ENCODE data around the gene ST6GAL1.
"Not testable (repeated sequence)": the region's sequence is repeated elsewhere in the genome, so short reads cannot be mapped to it uniquely, and the experiment has no call there.

Gene ST6GAL1

GRCh38 chr3:186966406-186966805, 36.1 kb downstream of the ST6GAL1 start:
- Mint-ChIP-seq H3K27ac (peak overlapping the region; percentile 81), H3K36me3 (peaks cover 39% of the 10 kb centered on the region), H3K4me1 (peaks cover 46% of the 10 kb centered on the region), H3K27me3 (no peaks in the 10 kb centered on the region), H3K4me3 (no peak overlapping the region), H3K9me3 (no peaks in the 10 kb centered on the region)
- no peak for ATAC-seq

GRCh38 chr3:186967236-186967635, 36.9 kb downstream of the ST6GAL1 start:
- H3K27me3 Mint-ChIP-seq, ATAC-seq, H3K4me3 Mint-ChIP-seq, H3K9me3 Mint-ChIP-seq: not testable (repeated sequence)
- Mint-ChIP-seq H3K36me3 (peaks cover 47% of the 10 kb centered on the region), H3K4me1 (peaks cover 42% of the 10 kb centered on the region), H3K27ac (peak overlapping the region; percentile 71)

DNA sequence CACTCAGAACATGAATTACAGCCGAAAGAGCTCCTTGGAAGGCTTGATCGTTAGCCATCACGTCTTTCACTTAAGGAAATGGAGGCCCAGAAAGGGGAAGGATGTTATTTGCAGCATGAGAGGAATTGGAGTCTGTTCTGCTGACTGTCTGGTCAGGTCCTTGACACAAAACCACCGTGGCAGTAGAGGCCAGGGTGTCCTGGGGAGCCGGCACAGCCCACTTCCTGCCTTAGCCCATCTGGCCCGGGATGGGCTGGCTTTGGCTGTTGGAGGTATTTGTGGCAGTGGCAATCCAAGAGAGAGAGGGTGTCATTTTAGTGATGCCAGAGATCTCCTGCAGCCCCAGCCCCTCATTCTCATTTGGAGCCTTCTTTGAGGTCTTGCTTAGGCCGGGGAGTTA, 37.4 kb downstream of the ST6GAL1 start:
- Mint-ChIP-seq H3K4me1 (peaks cover 41% of the 10 kb centered on the region), H3K9me3 (no peaks in the 10 kb centered on the region), H3K27me3 (no peaks in the 10 kb centered on the region), H3K27ac (peak overlapping the region; percentile 71), H3K4me3 (no peak overlapping the region), H3K36me3 (peaks cover 52% of the 10 kb centered on the region)
- ATAC-seq, result no peak

- peaks cover 67% of the 10 kb centered on the region for H3K36me3 Mint-ChIP-seq
- H3K27ac Mint-ChIP-seq, result peak overlapping the region; percentile 71
- peaks cover 53% of the 10 kb centered on the region for H3K4me1 Mint-ChIP-seq
- H3K27me3 Mint-ChIP-seq, result no peaks in the 10 kb centered on the region
- no peak overlapping the region for H3K4me3 Mint-ChIP-seq
- H3K9me3 Mint-ChIP-seq, result no peaks in the 10 kb centered on the region
- no peak for ATAC-seq
These were observed 39.3 kb downstream of the ST6GAL1 start for GRCh38 chr3:186969607-186970006.

DNA sequence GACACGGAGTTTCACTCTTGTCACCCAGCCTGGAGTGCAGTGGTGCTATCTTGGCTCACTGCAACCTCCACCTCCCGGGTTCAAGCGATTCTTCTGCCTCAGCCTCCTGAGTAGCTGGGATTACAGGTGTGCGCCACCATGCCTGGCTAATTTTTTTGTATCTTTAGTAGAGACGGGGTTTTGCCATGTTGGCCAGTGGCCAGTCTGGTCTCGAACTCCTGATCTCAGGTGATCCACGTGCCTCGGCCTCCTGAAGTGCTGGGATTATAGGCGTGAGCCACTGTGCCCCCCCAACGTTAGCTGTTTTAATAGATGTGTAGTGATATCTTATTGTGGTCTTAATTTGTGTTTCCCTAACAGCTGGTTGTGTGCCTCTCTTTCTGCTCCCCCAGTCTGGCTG, 40.8 kb downstream of the ST6GAL1 start:
- not testable (repeated sequence) for ATAC-seq, H3K27me3 Mint-ChIP-seq, H3K9me3 Mint-ChIP-seq, H3K4me3 Mint-ChIP-seq
- H3K4me1 Mint-ChIP-seq, result peaks cover 54% of the 10 kb centered on the region
- peak overlapping the region; percentile 71 for H3K27ac Mint-ChIP-seq
- peaks cover 76% of the 10 kb centered on the region for H3K36me3 Mint-ChIP-seq

DNA sequence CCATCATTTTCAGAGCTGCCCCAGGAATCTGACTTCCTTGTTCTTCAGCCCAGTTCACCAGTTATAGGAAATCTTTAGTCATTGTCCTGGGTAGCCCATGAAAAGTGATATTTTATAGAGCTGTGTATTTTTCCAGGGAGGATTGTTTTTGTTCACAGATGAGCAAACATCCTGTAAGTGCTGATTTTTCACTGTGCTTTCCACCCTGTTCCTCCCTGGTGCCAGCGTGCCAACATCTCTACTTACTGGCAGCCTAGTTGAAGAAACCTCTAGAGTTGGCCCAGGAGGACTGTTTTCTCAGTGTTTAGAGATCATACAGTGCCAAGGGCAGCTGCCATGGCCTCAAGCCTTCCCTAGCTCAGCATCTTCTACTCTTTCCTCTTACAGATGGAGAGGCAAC, 41.3 kb downstream of the ST6GAL1 start:
- peak overlapping the region; percentile 71 for H3K27ac Mint-ChIP-seq

GRCh38 chr3:186973702-186974101, 43.4 kb downstream of the ST6GAL1 start:
- peaks cover 41% of the 10 kb centered on the region for H3K4me1 Mint-ChIP-seq
- no peak overlapping the region for H3K4me3 Mint-ChIP-seq
- peaks cover 57% of the 10 kb centered on the region for H3K36me3 Mint-ChIP-seq
- no peaks in the 10 kb centered on the region for H3K9me3 Mint-ChIP-seq
- no peaks in the 10 kb centered on the region for H3K27me3 Mint-ChIP-seq
- peak overlapping the region; percentile 71 for H3K27ac Mint-ChIP-seq
- no peak for ATAC-seq

More for the DNA sequence above, 41.3 kb downstream of the ST6GAL1 start:
- no peaks in the 10 kb centered on the region for H3K27me3 Mint-ChIP-seq
- no peaks in the 10 kb centered on the region for H3K9me3 Mint-ChIP-seq
- peaks cover 54% of the 10 kb centered on the region for H3K4me1 Mint-ChIP-seq
- no peak overlapping the region for H3K4me3 Mint-ChIP-seq
- ATAC-seq, result no peak
- peaks cover 76% of the 10 kb centered on the region for H3K36me3 Mint-ChIP-seq

DNA sequence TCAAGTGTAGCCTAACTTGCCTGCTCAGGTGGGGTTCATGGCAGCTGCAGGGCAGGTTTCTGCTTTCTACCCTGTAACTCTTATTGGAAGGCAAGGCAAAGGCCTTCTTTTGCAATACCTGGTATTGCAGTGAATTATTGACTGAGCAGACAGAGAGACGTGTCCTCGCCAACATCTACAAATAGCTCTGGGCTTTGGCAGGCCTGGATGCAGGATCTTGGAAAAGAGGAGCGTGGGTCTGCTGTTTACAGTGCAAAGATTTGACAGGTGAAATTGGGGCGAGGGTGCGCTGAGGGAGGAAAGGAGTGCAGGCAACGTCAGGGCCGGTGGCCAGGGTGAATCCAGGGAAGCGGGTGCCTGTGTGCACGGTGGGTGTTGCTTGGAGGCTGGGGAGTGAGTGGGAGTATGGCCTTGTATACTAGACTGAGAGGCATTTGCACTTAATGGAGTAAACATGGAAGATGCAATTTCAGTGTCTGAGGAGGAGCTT, 44.5 kb downstream of the ST6GAL1 start:
- no peaks in the 10 kb centered on the region for H3K9me3 Mint-ChIP-seq
- H3K4me3 Mint-ChIP-seq, result no peak overlapping the region
- no peaks in the 10 kb centered on the region for H3K27me3 Mint-ChIP-seq
- peak overlapping the region; percentile 44 for H3K27ac Mint-ChIP-seq
- H3K4me1 Mint-ChIP-seq, result peaks cover 39% of the 10 kb centered on the region
- peaks cover 52% of the 10 kb centered on the region for H3K36me3 Mint-ChIP-seq
- ATAC-seq, result no peak

DNA sequence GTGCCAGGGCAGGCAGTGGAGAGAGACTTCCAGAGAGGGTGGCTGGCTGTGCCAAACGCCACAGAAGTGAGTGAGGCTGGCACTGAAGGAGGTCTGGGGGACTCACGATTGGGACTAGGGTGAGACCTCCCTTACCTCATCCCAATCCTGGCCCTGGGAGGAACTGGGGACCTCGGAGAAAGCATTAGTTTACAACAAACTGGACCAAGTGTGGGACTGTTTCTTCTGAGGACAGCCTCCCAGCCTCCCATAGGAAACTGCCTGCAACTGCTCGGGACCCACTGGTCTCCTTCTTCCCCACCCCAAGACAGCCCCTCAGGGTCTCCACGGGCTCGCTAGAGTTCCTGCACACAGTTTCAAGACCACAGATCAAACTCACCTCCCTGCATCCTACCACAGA, 45.4 kb downstream of the ST6GAL1 start:
- Mint-ChIP-seq H3K4me1 (peaks cover 42% of the 10 kb centered on the region), H3K9me3 (no peaks in the 10 kb centered on the region), H3K27me3 (no peaks in the 10 kb centered on the region), H3K4me3 (no peak overlapping the region), H3K36me3 (peaks cover 52% of the 10 kb centered on the region), H3K27ac (peak overlapping the region; percentile 44)
- no peak for ATAC-seq

DNA sequence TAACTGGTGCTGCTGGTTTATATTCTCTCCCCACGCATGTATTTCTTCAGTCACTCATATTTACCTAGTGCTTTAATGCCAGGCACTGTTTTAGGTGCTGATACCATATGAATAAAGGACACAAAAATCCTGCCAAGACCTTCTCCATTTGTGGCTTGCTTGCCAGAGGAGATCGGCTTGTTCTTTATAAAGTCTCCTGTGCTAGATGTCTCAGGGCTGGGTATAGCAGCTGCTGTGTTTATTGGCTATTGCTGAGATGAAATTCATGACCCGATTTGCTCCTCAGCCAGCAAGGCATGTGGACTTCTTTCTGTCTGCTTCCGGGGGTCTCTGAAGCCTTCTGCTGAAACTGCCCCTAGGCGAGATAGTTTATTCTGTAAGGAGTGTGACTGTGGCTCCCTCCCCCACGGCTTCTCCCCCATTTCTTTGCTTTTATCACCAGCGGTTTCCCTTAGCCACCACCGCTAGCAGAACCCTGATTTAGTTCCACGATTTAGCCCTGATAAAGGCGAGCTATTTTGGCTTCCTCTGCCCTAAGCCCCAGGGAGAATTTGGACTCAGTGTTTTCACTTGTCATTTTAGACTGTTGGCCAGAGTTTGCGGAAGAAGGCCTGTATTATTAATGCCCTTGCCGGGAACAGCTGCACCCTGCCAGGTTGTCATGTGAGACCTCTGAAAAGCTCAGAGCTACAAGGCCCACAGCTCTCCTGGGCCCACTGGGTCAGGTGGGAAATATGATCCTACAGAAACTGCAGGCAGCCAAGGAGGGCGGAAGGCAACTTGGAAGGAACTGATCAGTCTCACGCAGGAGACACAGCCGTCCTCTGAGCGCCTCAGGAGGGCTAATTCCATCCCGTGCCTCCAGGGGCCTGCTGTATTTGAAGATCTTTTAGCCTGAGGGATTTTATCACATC, 46.8 kb downstream of the ST6GAL1 start:
- H3K36me3 Mint-ChIP-seq, result peaks cover 44% of the 10 kb centered on the region
- no peak overlapping the region for H3K4me3 Mint-ChIP-seq
- no peaks in the 10 kb centered on the region for H3K27me3 Mint-ChIP-seq
- no peak for ATAC-seq
- H3K4me1 Mint-ChIP-seq, result peaks cover 50% of the 10 kb centered on the region
- no peak overlapping the region for H3K27ac Mint-ChIP-seq
- H3K9me3 Mint-ChIP-seq, result no peaks in the 10 kb centered on the region

DNA sequence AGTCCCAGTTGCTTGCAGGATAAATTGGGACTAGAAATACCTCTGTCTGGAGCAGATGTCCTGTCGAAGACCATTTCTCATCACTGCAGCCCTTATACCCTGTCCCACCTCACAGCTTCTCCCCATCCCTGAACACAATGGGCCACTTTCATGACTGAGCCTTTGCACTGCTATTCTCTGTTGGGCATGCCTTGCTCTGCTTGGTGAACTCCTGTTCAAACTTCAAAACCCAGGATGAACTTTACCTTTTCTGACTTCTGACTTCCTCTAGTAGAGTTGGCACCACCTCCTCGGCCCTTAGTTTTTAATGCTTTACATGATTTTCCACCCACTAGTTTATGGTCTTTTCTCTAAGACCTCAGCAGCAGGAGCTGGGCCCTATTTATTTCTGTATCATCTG, 48.4 kb downstream of the ST6GAL1 start:
- peaks cover 54% of the 10 kb centered on the region for H3K4me1 Mint-ChIP-seq

DNA sequence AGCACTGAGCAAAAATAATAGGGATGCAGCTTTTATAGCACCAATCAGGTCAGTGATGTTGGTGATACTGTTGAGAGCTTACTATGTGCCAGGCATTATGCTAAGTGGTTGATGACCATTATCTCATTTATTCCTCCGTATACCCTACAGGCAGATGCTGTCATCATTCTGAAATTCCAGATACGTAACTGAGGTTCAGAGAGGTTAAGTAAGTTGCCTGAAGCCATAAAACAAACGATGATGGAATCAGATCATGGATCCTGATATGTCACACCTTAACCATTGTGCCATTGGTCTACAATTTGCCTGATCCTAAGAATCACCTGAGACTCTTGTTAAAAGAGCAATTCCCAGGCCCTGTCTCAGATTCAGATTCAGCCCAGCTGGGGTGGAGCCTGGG, 49.5 kb downstream of the ST6GAL1 start:
- Mint-ChIP-seq H3K27me3 (no peaks in the 10 kb centered on the region), H3K27ac (no peak overlapping the region), H3K4me3 (no peak overlapping the region), H3K4me1 (peaks cover 56% of the 10 kb centered on the region), H3K36me3 (peaks cover 46% of the 10 kb centered on the region), H3K9me3 (no peaks in the 10 kb centered on the region)
- no peak for ATAC-seq

More for the DNA sequence above, 48.4 kb downstream of the ST6GAL1 start:
- peak overlapping the region; percentile 54 for H3K27ac Mint-ChIP-seq
- no peak overlapping the region for H3K4me3 Mint-ChIP-seq
- peaks cover 42% of the 10 kb centered on the region for H3K36me3 Mint-ChIP-seq
- H3K9me3 Mint-ChIP-seq, result no peaks in the 10 kb centered on the region
- no peak for ATAC-seq
- H3K27me3 Mint-ChIP-seq, result no peaks in the 10 kb centered on the region

DNA sequence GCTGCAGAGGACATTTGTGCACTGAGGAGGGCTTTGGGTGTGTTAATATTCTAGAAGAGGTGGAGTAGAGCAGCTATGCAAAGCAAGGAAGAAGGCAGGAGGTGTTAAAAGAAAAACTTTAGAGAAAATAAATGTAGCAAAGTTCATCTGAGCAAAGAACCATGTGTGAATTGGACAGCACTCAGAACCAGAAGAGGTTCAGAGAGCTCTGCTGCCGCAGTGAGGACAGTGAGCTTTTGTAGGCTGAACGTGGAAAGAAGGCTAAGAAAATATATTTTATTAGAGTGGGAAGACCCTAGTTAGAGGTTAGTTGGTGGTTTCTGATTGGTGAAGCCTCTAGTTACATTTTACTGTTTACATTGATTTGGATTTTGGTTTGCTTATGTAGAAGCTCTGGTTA, 50.7 kb downstream of the ST6GAL1 start:
- peaks cover 36% of the 10 kb centered on the region for H3K36me3 Mint-ChIP-seq
- H3K4me3 Mint-ChIP-seq, result no peak overlapping the region
- H3K27ac Mint-ChIP-seq, result peak overlapping the region; percentile 63
- no peaks in the 10 kb centered on the region for H3K9me3 Mint-ChIP-seq
- H3K4me1 Mint-ChIP-seq, result peaks cover 55% of the 10 kb centered on the region
- ATAC-seq, result no peak
- H3K27me3 Mint-ChIP-seq, result no peaks in the 10 kb centered on the region

GRCh38 chr3:186983659-186984058, 53.3 kb downstream of the ST6GAL1 start:
- Mint-ChIP-seq H3K36me3 (peaks cover 43% of the 10 kb centered on the region), H3K4me3 (no peak overlapping the region), H3K9me3 (no peaks in the 10 kb centered on the region), H3K27ac (peak overlapping the region; percentile 96), H3K4me1 (peaks cover 80% of the 10 kb centered on the region), H3K27me3 (no peaks in the 10 kb centered on the region)
- ATAC-seq, result no peak

GRCh38 chr3:186984064-186984463, 53.7 kb downstream of the ST6GAL1 start:
- H3K9me3 Mint-ChIP-seq, result no peaks in the 10 kb centered on the region
- peaks cover 43% of the 10 kb centered on the region for H3K36me3 Mint-ChIP-seq

More at GRCh38 chr3:186984064-186984463, 53.7 kb downstream of the ST6GAL1 start:
- no peak for ATAC-seq
- no peaks in the 10 kb centered on the region for H3K27me3 Mint-ChIP-seq
- H3K27ac Mint-ChIP-seq, result peak overlapping the region; percentile 96
- no peak overlapping the region for H3K4me3 Mint-ChIP-seq
- H3K4me1 Mint-ChIP-seq, result peaks cover 80% of the 10 kb centered on the region
